HG02678 (cell line): Measurements from ENCODE around the gene PRICKLE2.
"Not testable (repeated sequence)": the region's sequence is repeated elsewhere in the genome, so short reads cannot be mapped to it uniquely, and the experiment has no call there.

Experiments
- ATAC-seq: cut with Tn5 transposase; IDR thresholded peaks from one replicate; pipeline ENCODE4 v1.9.1; 2021; ENCODE audit warnings: mild to moderate bottlenecking, moderate library complexity; ENCODE audit not compliant: unreplicated experiment

The PRICKLE2 gene

DNA sequence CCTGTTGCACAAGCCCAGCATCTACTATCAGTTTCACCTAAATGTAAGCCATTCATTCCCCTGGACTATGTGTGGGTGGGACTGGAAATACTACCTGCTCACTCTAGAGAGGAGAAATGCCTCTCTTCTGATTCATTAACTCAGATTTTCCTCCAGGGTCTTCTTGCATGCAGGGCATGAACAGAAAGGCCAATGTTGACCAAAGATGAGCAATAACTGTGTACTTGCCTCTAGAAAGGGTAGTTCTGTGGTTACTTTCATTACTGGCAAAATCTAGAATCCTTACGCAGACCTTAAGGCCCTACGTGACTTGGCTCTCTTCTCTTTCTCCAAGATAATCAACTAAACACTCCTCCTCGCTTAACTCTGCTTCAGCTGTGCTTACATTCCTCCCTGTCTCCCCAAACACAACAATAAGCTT is 120.6 kb downstream of the PRICKLE2 start:
- ATAC-seq, result no peak

DNA sequence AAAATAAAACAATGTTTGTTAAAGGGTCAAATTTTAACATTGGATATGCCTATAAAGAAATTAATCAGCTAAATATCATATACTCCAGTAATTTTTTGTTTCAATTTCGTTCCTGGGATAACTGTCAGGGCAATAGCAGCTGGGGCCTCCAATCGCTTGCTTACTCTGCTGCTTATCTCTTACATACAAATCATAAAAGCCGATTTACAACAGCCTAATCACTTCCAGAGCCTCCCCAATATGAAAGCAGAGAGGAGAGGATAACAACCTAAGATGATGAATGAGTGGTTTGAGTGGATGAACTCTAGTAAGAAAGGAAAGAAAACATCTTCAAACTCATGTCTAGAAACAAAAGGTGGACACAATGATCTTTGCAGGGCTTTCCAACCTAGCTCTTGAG is 121.3 kb downstream of the PRICKLE2 start:
- no peak for ATAC-seq

DNA sequence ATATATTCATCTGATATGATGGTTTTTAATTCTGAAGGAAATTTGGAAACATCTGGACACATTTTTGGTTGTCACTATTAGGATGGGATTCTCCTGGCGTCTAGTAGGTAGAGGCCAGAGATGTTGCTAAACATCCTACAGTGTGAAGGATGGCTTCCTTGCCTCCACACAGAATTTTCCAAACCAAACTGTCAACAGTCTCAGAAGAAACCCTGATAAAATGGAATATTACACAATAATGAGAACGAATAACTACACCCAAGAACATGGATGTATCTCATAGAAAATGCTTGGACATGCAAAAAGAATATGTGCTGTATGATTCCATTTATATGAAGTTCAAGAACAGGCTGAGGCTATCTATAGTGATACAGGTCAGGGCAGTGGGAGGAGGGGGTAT is 122.1 kb downstream of the PRICKLE2 start:
- no peak for ATAC-seq

GRCh38 chr3:64102147-64102546 is 123.1 kb downstream of the PRICKLE2 start:
- no peak for ATAC-seq

DNA sequence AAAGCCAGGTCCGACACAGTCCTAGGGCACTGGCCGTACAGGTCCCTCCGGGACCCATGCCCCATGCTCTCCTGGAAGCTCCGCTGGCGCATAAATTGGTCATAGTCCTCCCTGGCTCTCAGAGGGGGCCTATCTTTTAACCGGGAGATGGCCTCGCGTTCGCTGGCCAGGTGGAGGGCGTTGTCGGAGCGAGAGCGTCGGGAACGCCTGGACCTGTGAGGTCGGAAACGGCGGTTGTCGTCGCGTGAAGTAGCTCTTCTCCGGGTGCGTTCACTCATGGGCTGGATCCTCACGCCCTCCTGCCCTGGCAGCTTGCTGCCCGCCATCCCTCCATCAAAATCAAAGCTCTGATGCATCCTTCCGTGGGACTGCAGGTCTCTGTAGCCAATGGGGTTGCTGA is 126.0 kb downstream of the PRICKLE2 start:
- no peak for ATAC-seq

- no peak for ATAC-seq
Measured at GRCh38 chr3:64098670-64099069, 126.6 kb downstream of the PRICKLE2 start.

- ATAC-seq, result no peak
Measured at GRCh38 chr3:64097920-64098319, 127.3 kb downstream of the PRICKLE2 start.

GRCh38 chr3:64095802-64096201 is 129.5 kb downstream of the PRICKLE2 start:
- ATAC-seq, result no peak

- no peak for ATAC-seq
Measured at GRCh38 chr3:64094713-64095079, 130.6 kb downstream of the PRICKLE2 start.

- ATAC-seq, result no peak
Measured at GRCh38 chr3:64093825-64094712, 131.2 kb downstream of the PRICKLE2 start.

GRCh38 chr3:64093211-64093610 is 132.1 kb downstream of the PRICKLE2 start:
- ATAC-seq, result no peak

DNA sequence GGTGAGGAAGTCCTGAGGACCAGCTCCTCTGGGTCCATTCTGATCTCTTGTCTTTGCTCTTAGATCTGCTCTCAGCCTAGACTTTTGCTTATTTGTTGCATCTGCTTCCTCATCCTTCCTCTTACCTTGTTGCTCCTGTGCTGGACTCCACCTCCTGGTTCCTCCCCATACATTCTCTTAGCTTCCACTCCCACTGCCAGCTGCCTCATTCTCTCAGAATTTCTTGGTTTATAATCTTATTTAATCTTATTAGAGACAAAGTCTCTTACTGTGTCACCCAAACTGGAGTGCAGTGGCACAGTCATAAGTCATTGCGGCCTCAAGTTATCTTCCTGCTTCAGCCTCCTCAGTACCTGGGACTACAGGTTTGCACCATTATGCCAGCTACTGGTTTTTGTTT is 133.8 kb downstream of the PRICKLE2 start:
- ATAC-seq, result no peak

DNA sequence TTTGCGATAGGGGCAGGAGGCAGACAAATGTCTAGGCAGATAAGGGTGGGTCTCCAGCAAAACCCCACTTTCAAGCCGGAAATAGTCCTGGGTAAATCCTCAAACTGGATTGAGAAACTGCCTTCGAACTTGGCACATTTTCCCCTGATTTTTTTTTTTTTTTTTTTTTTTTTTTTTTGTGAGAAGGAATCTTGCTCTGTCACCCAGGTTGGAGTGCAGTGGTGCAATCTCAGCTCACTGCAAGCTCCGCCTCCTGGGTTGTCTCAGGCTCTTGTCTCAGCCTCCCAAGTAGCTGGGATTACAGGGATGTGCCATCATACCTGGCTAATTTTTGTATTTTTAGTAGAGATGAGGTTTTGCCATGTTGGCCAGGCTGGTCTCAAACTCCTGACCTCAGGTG is 135.9 kb downstream of the PRICKLE2 start:
- not testable (repeated sequence) for ATAC-seq

DNA sequence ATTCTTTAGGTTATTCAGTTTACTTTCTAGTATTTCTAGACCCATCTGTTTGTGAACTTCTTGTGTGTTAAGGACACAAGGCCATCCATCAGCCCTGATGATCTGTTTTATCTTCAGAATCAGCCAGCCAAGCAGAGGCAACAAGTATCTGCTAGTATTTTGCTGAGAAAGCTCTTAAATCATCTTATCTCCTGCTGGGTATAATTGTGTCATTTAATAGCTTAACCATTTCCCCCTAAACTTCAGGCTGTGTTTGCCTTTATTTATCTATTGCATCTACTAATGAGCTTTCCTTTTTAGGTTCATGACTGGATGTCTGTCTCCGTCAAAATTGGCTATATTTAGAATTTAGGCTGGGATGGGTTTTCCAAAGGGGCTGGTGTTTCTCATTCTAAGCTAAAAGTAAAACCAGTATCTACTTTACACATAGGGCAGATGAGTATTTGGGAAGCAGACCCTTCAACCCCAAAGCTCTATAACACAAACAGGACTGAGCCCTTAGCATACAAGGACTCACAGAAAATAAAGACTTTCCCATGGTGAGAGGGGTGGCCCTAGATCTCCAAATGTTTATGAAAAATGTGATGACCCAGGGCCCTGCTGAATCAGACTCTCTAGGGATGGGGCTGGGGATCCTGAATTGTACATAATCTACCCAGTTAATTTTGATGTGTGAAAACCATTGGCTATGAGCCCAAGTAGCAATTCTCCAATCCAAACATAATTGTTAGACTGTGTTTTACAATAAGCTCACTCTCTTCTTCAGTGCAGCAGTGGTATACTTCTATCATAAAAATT is 136.7 kb downstream of the PRICKLE2 start:
- ATAC-seq, result no peak

GRCh38 chr3:64086479-64087252 is 138.6 kb downstream of the PRICKLE2 start:
- no peak for ATAC-seq

DNA sequence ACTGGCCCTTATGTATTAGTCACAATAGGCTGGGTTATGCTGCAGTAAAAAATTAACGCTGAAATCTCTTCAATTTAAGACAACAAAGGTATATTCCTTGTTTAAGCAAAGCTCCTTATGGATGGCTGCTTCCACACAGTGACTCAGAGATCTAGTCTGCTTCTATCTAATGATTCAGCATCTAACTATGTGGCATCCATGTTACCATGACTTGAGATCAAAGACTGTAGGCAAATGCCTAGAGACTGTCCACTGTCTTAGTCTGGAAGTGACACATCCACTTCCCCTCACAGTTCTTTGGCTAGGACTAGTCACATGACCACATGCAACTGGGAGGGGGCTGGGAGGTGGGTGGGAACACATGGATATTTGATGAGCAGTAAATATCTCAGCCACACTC is 140.6 kb downstream of the PRICKLE2 start:
- no peak for ATAC-seq

- no peak for ATAC-seq
Measured at GRCh38 chr3:64083575-64083974, 141.7 kb downstream of the PRICKLE2 start.

GRCh38 chr3:64082961-64083541 is 142.2 kb downstream of the PRICKLE2 start:
- no peak for ATAC-seq

GRCh38 chr3:64082411-64082810 is 142.9 kb downstream of the PRICKLE2 start:
- ATAC-seq, result no peak

GRCh38 chr3:64081235-64081630 is 144.0 kb downstream of the PRICKLE2 start:
- no peak for ATAC-seq
